T-helper 1 cell (primary cell): ENCODE results near the gene POR.

Experiments used
- DNase-seq, 5 donors: peaks; one replicate each; pipeline ENCODE4 v3.0.0-alpha.2; 2012 to 2020

POR gene

DNA sequence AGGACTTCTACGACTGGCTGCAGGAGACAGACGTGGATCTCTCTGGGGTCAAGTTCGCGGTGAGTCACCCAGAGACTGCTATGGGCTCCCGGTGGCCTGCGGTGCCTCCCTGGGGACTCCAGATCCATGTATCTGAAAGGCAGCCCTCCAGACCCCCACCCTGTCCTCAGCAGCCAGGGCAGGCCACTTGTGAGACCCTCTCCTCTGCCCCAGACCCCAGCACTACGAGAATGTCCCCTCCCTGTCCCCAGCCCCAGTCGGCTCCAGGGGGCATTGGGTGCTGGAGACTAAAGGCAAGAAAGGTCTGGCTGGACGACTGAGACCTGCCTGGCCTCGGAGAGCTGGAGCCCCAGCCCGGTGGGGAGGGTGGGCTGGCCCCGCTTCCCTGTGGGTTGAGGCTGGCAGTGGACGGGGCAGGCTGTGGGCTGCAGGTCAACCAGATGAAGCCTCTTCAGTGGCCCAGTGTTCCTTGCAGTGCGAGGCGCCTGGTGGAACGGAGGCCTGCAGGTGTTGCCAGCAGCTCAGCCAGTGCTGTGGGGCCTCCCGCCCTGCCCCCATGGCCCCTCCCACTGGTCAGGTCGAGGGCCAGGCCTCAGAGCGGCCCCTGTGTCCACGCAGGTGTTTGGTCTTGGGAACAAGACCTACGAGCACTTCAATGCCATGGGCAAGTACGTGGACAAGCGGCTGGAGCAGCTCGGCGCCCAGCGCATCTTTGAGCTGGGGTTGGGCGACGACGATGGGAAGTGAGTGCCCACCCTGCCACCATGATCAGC lies 65.7 kb downstream of the POR start:
- DNase-seq: no peak

DNA sequence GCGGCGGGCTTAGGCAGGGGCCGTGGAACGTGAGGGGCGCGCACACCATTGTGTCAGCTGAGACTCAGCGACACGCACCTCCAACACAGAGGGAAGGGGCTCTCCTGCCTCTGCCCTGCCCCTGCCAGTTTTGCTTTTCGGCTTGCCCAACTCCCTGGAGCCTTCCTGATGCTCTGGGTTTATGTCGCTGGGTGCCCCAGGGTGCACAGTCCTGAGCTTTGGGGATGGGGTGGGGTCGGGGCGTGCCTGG lies 66.2 kb downstream of the POR start:
- DNase-seq: no peak

DNA sequence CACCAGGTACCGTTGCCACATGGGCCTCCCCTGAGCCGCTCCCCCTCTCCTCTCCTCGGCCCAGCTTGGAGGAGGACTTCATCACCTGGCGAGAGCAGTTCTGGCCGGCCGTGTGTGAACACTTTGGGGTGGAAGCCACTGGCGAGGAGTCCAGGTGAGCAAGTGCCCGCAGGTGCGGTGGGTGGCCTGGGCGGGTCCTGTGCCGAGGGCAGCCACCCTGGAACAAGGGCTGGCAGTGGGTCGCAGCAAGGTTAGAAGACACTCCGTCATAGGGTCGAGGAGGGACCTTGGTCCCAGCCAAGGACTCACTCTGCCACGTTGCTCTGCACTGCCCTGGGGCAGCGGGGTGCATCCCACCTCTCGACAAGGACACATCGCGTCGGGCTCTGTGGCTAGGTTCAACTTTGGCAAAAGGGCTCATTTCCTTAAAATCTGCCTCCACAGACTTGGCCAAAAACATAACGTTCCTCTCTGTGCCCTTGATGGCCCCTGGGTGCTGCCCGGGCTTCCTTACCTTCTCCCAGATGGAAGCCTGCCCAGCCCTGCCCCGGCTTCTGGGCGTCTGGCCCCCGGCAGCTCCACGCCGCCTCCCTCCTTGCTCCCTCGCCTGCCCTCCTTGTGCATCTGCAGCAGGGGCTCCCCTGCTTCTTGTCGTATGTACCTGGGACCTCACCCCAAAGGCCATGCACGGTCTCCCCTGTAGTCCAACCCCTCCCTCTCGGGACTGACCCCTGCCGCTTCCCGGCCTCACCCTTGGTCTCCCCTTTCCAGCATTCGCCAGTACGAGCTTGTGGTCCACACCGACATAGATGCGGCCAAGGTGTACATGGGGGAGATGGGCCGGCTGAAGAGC lies 66.7 kb downstream of the POR start:
- DNase-seq: no peak

DNA sequence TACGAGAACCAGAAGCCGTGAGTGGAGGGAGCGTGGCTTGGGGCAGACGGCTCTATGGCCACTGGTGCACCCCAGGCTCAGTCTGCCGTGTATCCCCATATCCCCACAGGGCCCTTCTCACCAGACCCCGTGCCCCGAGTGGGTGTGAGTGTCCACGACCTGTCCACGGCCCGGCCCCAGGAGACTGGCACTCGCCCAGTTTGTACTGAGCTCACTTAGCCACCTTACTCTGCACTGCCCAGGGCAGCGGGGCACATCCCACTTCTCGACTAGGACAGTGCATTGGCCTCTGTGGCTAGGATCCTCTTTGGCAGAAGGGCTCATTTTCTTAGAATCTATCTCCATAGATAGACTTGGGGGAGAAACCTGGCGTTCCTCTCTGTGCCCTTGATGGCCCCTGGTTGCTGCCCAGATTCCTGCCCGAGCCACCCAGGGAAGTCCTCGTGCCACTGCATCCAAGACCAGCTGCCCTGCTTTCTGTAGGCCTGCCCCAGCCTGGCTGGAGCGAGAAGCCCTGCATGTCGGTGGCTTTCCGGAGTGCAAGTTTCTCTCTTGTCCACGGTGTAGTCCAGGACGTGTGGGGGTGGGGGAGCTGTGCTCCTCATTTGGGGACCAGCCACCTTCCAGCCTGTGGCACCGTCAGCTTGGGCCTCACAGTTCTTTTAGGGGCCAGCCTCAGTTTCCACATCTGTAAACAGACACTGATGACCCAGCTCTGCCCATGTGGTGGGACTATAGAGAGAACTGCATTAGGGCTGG lies 67.5 kb downstream of the POR start:
- no peak for DNase-seq

DNA sequence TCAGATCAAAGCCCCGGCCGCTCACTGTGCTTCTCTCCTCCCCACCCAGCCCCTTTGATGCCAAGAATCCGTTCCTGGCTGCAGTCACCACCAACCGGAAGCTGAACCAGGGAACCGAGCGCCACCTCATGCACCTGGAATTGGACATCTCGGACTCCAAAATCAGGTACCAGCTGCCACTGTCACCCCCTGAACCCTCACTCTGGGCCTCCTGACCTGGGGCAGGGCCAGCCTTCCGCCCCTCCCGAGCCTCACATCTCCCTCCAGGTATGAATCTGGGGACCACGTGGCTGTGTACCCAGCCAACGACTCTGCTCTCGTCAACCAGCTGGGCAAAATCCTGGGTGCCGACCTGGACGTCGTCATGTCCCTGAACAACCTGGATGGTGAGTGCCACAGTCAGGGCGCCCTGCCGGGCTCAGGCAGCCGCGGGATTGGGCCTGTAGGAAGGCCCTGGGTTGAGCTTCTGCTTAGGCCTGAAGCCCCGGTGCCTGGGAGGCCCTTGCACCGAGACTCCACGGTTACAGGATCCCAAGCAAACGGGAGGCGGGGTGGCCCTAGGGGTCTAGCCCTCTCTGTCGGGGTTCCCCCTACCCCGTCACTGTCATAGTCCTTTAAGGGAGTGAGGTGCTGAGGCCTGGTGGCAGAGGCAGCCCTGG lies 68.6 kb downstream of the POR start:
- DNase-seq: no peak

DNA sequence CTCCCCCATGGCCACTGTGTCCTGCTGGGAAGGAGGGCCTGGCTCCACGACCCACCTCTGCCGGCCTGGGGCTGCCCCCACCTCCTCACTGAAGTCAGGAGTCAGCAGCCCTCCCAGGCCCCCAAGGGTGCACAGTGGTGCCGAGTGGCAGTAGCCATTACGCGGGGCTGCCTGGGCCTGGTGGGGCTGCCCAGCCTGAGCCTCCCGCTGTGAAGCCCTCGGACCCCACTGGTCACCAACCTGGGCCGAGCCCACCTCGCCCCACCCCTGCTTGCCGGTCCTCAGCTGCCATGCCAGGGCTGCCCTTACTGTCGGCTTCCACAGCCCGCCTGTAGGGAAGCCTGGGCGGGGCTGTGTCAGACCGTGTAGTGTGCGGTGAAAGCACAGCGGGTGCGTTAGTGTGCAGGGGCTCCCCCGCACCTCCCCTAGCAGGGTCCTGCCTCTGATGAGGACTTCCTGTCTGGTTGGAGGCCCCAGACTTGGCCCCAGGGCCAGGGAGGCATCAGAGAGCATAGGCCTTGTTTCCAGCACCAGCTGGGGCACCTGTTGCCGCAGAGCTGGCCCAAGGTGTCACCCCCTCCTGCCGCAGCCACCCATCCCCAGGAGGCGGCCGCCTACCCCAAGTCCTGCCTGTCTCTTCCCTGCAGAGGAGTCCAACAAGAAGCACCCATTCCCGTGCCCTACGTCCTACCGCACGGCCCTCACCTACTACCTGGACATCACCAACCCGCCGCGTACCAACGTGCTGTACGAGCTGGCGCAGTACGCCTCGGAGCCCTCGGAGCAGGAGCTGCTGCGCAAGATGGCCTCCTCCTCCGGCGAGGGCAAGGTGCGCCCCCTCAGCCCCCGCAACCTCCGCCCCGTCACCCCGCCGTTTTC lies 69.4 kb downstream of the POR start:
- DNase-seq: no peak

DNA sequence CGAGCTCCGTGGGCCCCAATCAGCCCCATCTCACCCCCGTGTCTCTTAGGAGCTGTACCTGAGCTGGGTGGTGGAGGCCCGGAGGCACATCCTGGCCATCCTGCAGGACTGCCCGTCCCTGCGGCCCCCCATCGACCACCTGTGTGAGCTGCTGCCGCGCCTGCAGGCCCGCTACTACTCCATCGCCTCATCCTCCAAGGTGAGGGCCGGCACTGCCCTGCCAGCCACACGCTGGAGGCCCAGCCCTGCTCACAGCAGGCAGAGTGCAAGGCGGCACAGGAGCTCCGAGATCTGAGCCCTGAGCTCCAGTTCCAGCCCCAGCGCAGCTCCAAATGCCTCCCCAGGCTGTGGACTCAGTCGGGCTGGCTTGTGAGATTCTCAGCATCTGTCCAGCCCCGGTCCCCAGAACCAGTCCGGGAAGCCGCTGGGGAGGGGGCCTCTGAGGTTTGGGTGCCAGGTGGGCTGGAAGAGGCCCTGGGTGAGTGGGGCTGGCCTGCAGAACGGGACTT lies 70.1 kb downstream of the POR start:
- DNase-seq: no peak

DNA sequence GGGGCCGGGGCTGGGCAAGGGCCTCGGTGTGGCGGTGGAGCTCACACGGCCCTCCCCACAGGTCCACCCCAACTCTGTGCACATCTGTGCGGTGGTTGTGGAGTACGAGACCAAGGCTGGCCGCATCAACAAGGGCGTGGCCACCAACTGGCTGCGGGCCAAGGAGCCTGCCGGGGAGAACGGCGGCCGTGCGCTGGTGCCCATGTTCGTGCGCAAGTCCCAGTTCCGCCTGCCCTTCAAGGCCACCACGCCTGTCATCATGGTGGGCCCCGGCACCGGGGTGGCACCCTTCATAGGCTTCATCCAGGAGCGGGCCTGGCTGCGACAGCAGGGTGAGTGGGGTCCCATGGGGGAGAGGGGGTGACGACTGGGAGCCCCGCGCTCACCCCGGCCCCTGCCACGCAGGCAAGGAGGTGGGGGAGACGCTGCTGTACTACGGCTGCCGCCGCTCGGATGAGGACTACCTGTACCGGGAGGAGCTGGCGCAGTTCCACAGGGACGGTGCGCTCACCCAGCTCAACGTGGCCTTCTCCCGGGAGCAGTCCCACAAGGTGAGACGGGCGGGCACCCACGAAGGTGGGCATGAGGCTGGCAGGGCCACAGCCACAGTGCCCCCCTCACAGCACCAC lies 70.7 kb downstream of the POR start:
- no peak for DNase-seq

DNA sequence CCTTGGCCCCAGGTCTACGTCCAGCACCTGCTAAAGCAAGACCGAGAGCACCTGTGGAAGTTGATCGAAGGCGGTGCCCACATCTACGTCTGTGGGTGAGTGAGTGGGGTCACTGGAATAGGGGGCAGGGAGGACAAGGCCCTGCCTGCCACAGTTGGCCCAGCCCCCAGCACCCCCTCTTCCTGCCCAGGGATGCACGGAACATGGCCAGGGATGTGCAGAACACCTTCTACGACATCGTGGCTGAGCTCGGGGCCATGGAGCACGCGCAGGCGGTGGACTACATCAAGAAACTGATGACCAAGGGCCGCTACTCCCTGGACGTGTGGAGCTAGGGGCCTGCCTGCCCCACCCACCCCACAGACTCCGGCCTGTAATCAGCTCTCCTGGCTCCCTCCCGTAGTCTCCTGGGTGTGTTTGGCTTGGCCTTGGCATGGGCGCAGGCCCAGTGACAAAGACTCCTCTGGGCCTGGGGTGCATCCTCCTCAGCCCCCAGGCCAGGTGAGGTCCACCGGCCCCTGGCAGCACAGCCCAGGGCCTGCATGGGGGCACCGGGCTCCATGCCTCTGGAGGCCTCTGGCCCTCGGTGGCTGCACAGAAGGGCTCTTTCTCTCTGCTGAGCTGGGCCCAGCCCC lies 71.3 kb downstream of the POR start:
- DNase-seq: no peak

DNA sequence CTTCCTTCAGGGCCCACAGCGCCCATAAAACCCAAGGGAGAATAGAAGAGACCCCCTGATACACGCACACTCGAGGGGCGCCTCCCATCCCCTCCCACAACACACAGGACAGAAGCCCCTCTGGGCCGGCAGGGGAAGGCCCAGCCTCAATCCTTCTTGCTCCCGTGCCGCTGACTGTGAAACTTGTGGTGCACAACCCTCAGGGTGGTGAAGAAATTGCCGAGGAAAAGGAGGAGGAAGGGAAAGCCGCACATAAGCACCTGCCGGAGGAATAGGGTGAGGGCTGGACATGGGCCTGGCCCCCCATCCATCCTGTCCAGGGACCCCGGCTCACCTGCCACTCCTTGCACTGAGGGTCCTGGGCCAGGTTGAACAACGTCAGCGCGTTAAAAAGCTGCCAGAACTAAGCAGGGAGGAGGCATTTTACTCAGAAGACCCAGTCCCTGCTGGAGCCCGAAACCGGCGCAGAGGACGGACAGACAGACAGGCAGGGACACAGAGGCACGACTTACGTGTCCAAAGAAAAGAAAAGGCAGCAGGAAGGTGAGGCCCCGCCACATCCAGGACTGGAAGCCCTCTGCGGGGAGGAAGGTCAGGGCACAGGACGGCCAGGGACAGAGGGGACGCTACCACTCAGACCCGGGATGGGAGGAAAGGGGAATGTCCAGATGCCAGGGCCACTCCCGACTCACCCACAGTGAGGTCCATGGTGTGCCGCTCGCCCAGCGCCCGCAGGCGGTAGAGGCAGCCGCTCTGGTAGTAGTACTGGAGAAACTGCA lies 72.3 kb downstream of the POR start:
- no peak for DNase-seq

DNA sequence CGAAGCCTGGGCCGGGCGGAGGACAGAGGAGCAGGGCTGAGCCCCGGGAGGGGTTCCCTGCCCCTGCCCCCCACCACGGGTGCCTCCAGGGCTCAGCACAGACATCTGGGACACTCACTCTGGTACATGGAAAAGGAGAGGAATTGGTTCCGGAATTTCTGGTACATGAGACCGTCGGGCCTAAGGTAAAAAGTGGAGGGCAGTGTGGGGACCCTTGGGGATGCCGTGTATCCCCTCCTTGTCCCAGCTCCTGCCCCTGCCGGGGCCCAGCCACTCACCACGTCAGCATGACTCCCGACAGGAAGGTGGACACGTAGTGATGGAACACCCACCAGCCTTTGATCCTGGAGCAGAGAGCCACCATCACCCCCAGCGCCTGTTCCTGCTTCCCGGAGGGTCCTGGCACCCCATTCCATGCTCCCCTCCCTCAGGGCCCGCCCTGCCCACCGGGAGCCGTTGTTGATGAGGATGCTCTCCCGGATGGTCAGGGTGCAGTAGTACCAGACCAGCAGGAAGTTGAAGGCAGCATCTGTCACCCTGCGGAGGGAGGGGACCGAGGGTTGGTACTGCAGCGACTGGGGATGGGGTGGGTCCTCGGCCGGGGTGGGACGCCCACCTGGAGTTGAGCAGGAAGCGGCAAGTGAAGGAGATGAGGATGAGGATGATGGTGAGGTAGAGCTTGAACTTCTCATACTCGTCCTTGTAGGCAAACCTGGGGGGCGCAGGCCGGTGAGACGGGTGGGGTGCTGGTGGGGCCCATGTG lies 73.0 kb downstream of the POR start:
- no peak for DNase-seq

DNA sequence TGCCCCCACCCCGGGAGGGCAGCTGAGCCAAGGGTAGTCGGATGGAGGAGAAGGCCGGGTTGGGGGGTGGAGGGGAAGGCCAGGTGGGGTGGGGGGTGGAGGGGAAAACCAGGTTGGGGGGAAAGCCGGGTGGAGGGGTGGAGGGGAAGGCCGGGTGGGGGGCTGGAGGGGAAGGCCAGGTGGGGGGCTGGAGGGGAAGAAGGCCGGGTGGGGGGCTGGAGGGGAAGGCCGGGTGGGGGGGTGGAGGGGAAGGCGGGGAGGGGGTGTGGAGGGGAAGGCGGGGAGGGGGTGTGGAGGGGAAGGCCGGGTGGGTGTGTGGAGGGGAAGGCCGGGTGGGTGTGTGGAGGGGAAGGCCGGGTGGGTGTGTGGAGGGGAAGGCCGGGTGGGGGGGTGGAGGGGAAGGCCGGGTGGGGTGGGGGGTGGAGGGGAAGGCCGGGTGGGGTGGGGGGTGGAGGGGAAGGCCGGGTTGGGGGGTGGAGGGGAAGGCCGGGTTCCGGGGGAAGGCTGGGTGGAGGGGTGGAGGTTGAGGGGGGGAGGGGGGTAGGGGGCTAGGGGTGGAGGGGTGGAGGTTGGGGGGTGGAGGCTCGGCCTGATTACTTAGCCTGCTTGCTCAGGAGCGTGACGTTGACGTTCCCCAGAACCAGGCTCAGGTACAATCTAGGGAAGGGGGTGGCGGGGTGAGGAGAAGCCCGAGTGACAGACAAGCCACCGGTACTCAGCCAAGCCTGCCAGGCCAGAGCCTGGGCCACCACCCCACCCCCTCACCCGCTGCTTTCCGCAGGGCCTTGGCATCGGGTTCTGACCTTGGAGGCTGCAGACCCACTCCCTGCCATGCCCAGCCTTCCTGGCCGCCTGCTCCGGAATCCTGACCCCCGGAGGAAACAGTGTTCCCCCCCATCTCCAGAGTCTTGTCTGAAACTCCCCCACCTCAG lies 73.9 kb downstream of the POR start:
- no peak for DNase-seq

DNA sequence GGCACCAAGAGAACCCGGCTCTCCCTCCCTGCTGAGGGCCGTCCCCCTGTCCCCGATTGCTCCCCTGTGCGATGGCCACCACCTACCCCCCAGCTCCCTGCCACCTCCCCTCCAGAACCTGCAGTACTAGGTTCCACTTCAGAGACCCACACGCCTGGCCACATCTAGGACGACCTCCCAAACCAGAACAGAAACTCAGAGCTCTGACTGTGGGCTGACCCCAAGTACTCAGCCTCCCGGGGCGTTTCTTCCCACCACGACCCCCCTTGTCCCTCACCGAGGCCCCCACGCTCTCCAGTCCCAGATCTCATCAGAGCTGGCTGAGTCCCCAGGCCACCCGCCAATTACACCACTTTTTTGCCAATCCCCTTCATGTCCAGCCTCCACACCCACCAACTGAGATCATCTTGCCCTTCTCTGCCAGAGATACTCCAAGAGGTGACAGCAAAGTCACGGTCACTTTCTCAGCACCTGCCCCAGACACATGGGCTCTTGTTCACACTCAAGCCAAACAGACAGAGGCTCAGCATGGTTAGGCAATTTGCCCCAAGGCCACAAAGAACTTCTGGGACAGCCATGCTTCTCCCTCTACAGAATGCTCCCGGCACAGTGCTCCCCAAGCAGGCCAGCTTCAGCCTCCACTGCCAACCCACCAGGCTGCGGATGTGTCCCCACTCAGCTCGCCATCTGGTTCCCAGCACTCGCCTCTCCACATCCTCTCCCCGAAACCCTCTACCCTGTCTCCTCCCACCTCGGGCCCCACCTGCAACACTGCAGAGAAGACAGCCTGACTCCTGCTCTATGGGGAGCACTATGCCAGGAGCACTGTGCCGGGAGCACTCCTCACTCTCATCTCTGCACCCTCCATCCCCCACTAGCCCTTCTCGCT lies 74.8 kb downstream of the POR start:
- no peak for DNase-seq

DNA sequence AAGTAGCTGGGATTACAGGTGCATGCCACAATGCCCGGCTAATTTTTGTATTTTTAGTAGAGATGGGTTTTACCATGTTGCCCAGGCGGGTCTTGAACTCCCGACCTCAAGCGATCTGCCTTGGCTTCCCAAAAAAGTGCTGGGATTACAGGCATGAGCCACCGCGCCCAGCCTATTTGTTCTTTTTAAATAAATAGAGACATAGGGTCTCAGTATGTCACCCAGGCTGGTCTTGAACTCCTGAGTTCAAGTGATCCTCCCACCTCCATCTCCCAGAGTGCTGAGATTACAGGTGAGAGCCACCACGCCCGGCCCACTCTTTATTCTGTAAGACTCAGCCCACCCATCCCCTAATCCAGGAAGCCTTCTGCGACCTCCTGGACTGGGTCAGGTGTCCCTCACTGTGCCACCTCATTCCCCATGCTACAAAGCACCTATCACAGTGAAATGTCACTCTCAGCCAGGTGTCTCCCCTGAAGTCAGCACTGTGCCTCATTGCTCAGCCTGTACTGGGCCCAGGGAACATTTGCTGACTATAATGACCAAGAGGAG lies 76.7 kb downstream of the POR start:
- DNase-seq: no peak

DNA sequence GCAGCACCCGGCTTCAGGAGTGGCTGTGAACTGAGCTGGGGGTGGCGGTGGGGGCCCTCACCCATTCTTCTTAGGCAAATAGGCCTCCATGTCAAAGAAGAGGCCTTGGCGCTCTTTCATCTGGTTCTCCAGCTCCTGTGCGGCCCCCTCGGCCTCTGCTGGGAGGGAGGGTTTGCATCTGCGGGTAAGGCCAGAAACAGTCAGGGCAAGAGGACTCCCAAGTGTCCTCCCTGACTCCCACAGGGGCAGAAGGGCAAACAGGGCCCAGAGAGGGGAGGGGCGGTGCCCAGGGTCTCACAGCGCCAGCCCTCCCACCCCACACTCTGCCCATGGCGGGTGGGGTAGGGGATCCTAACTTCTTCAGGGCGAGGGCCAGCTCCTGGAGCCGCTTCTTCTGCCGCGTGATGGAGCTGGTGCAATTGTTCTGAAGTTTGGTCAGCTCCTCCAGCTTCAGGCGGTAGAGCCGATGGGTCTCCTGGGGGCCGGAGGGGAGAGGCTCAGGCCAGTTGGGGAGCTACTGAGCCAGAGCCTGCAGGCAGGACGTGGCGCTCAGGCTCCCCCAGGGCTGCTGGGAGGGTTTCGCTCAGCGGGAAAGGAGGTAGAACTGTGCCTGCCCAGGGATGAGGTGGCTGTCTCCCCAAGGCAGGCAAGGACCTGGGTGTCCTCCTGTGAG lies 77.3 kb downstream of the POR start:
- no peak for DNase-seq

DNA sequence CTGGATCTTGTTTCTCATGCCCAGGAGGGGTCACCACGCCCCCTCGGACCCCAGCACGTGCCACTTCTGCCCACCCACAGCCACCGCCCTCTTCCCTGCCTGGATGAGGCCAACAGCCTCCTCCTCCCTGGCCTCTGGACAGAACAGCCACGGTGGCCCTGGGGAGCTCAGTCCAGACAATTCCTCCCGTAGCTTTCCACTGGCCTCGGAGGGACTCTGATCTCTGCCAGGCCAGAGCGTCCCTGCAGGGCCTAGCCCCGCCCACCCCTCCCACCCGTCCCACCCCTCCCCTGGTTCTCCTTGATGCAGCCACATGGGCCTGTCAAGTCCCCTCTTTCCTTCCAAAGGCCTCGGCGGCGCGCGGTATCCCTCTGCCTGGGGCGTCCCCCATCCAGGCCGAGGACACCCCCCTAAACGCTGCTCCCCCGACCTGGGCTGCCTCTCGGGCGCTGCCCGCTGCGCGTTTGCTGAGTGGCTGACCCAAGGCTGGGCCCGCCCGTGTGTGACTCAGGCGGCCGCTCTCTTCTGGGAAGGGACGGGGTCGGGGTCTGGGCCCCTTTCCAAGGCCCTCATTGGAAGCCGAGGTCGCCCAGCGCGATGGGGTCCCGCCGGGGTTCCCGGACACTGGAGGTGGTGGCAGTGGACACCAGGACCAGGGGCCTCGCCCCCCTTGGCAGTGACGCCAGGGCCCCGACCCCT lies 78.9 kb downstream of the POR start:
- no peak for DNase-seq
